Esophagus muscularis mucosa (tissue), 4 donors: ENCODE results near the gene CCNL1. TPM values are rescaled to one million over a fixed set of nuclear protein-coding genes. Genes with fewer than 3 reads are reported as not detected.

Experiments used
- DNase-seq: peaks from one replicate; pipeline ENCODE4 v3.0.0-alpha.2; 2017; ENCODE audit errors: extremely low spot score
- H3K27ac ChIP-seq, 4 donors: fragments of 200-600 bp; sonication (generic); replicated peaks in 1 of 4; 1 replicate in 3 of 4; 2 replicates in 1 of 4; pipeline ENCODE4 v1.5.1; 2016 to 2019; ENCODE audit warnings: mild to moderate bottlenecking in 1 of 4
- H3K27me3 ChIP-seq, 4 donors: fragments of 200-600 bp; sonication (generic); one replicate each; pipeline versions ENCODE4 v1.5.1 to v1.6.0; 2016 to 2019
- H3K36me3 ChIP-seq, 4 donors: fragments of 200-600 bp; sonication (generic); one replicate each; pipeline ENCODE4 v1.5.1; 2016 to 2019
- H3K4me1 ChIP-seq, 4 donors: fragments of 200-600 bp; sonication (generic); one replicate each; pipeline ENCODE4 v1.5.1; 2016 to 2019
- H3K4me3 ChIP-seq, 4 donors: fragments of 200-600 bp; sonication (generic); 1 replicate in 2 of 4; 2 replicates in 2 of 4; pipeline ENCODE4 v1.5.1; 2016 to 2019; ENCODE audit warnings: mild to moderate bottlenecking in 4 of 4, moderate library complexity in 1 of 4
- H3K9me3 ChIP-seq, 4 donors: fragments of 200-600 bp; sonication (generic); 1 replicate in 3 of 4; 2 replicates in 1 of 4; pipeline ENCODE4 v1.5.1; 2016 to 2019
- EP300 ChIP-seq: sonication (generic); formaldehyde crosslinking; IDR thresholded peaks from one replicate; pipeline ENCODE4 v1.6.1; 2017; ENCODE audit warnings: antibody characterized with exemption
- POLR2A ChIP-seq: fragments of 450-650 bp; IDR thresholded peaks from one replicate; pipeline ENCODE4 v1.6.1; 2017; ENCODE audit warnings: antibody characterized with exemption, moderate library complexity, mild to moderate bottlenecking, low read depth
- POLR2AphosphoS5 ChIP-seq, 2 donors: sonication (generic); formaldehyde crosslinking; IDR thresholded peaks; one replicate each; pipeline ENCODE4 v1.6.1; 2017; ENCODE audit warnings: antibody characterized with exemption in 2 of 2
- WGBS: methylation state at CpG from one replicate; pipeline ENCODE4 v1.1.5; 2018; 5-methylcytosine and 5-hydroxymethylcytosine counted together
- intact Hi-C: fragments of 100-400 bp; cut with DNase I; formaldehyde crosslinking; loops from one replicate; pipeline ENCODE4 v1.15.1; 2023
- total RNA-seq, 4 donors: library from RNA; depleted of rRNA; stranded (reverse); fragments of >200 nt; gene quantifications; one replicate each; pipeline versions ENCODE4 v1.1.0 to v1.2.1, GENCODE V29; 2016
- TF ChIP-seq, protein P1 (sequence below), 3 experiments: fragments of 200-600 bp in 2 of 3; fragments of 450-650 bp in 1 of 3; sonication (generic) in 2 of 3; IDR thresholded peaks; one replicate each; pipeline ENCODE4 v1.5.1; 2017 to 2019; ENCODE audit warnings: antibody characterized with exemption in 3 of 3, mild to moderate bottlenecking in 2 of 3, moderate library complexity in 1 of 3

The CCNL1 gene
- total RNA-seq, 4 donors from 2014 or later = 45.3 to 180 (median 77.3) TPM

GRCh38 chr3:157152930-157153329 is 7.0 kb downstream of the CCNL1 start:
- Histone ChIP-seq H3K9me3 (no peaks in the 10 kb centered on the region), H3K27me3 (no peaks in the 10 kb centered on the region), H3K27ac (peak overlapping the region in 1 of 4 donors; percentile 27), H3K4me3 (no peak overlapping the region), H3K36me3 (peaks cover 57 to 100% (median 80%) of the 10 kb centered on the region in 4 donors), H3K4me1 (peaks cover 46 to 53% (median 52%) of the 10 kb centered on the region in 4 donors)
- intact Hi-C loops = loop anchor here (10.0 kb wide), 1 partner anchor 608 kb away; no protein-coding TSS in a partner anchor
- TF ChIP-seq EP300 = no peak
- no peak for TF ChIP-seq POLR2A
- TF ChIP-seq, protein P1, sequence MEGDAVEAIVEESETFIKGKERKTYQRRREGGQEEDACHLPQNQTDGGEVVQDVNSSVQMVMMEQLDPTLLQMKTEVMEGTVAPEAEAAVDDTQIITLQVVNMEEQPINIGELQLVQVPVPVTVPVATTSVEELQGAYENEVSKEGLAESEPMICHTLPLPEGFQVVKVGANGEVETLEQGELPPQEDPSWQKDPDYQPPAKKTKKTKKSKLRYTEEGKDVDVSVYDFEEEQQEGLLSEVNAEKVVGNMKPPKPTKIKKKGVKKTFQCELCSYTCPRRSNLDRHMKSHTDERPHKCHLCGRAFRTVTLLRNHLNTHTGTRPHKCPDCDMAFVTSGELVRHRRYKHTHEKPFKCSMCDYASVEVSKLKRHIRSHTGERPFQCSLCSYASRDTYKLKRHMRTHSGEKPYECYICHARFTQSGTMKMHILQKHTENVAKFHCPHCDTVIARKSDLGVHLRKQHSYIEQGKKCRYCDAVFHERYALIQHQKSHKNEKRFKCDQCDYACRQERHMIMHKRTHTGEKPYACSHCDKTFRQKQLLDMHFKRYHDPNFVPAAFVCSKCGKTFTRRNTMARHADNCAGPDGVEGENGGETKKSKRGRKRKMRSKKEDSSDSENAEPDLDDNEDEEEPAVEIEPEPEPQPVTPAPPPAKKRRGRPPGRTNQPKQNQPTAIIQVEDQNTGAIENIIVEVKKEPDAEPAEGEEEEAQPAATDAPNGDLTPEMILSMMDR (IDR thresholded peaks at IDR 0.05) = no peak
- no peak for TF ChIP-seq POLR2AphosphoS5 (IDR thresholded peaks at IDR 0.05)
- 74% methylated on average over 1 of the region's 1 CpG for WGBS
- DNase-seq = no peak

GRCh38 chr3:157152438-157152837 is 7.5 kb downstream of the CCNL1 start:
- Histone ChIP-seq H3K36me3 (peaks cover 62 to 100% (median 80%) of the 10 kb centered on the region in 4 donors), H3K4me3 (no peak overlapping the region)

GRCh38 chr3:157151627-157152026 is 8.3 kb downstream of the CCNL1 start:
- no peak for DNase-seq
- WGBS = 97% methylated on average over 2 of the region's 2 CpGs
- no peaks in the 10 kb centered on the region for H3K9me3 ChIP-seq
- peaks cover 64 to 100% (median 82%) of the 10 kb centered on the region in 4 donors for H3K36me3 ChIP-seq
- no peaks in the 10 kb centered on the region for H3K27me3 ChIP-seq
- peaks cover 33 to 40% (median 39%) of the 10 kb centered on the region in 4 donors for H3K4me1 ChIP-seq
- TF ChIP-seq, protein P1 (IDR thresholded peaks at IDR 0.05) = no peak
- TF ChIP-seq POLR2A = no peak
- no peak for TF ChIP-seq EP300
- TF ChIP-seq POLR2AphosphoS5 (IDR thresholded peaks at IDR 0.05) = no peak
- no peak overlapping the region for H3K27ac ChIP-seq
- H3K4me3 ChIP-seq = no peak overlapping the region
- intact Hi-C loops = loop anchor here (10.0 kb wide), 1 partner anchor 607 kb away; no protein-coding TSS in a partner anchor

More at GRCh38 chr3:157152438-157152837, 7.5 kb downstream of the CCNL1 start:
- 91% methylated on average over 2 of the region's 2 CpGs for WGBS
- Histone ChIP-seq H3K27me3 (no peaks in the 10 kb centered on the region), H3K4me1 (peaks cover 41 to 48% (median 47%) of the 10 kb centered on the region in 4 donors), H3K9me3 (no peaks in the 10 kb centered on the region), H3K27ac (no peak overlapping the region)
- intact Hi-C loops = loop anchor here (10.0 kb wide), 1 partner anchor 608 kb away; no protein-coding TSS in a partner anchor
- TF ChIP-seq EP300 = no peak
- TF ChIP-seq, protein P1 (IDR thresholded peaks at IDR 0.05) = no peak
- no peak for TF ChIP-seq POLR2AphosphoS5 (IDR thresholded peaks at IDR 0.05)
- no peak for TF ChIP-seq POLR2A
- no peak for DNase-seq

DNA sequence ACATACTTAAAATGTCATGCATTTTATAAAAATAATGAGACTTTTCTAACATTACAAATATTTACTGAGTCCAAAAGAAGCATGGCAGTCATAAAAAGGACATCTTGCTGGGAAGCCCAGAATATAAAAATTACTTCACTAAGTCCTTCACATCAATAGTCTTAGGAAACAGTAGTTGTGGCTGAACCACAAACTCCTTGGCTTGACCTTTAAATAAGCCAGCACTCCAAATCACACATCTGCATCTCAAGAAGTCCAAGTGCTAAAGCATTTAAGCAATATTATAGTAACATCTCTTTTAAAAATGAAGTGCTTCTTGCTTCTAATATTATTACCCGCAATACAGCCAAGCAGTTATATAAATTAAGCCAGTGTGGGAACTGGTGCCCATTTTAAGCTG is 8.8 kb downstream of the CCNL1 start:
- no peaks in the 10 kb centered on the region for H3K27me3 ChIP-seq
- no peak overlapping the region for H3K27ac ChIP-seq
- intact Hi-C loops = loop anchor here (10.0 kb wide), 1 partner anchor 606 kb away; no protein-coding TSS in a partner anchor
- H3K9me3 ChIP-seq = no peaks in the 10 kb centered on the region
- 94% methylated on average over 1 of the region's 1 CpG for WGBS
- no peak overlapping the region for H3K4me3 ChIP-seq
- H3K36me3 ChIP-seq = peaks cover 64 to 100% (median 83%) of the 10 kb centered on the region in 4 donors
- peaks cover 28 to 36% (median 34%) of the 10 kb centered on the region in 4 donors for H3K4me1 ChIP-seq
- DNase-seq = no peak
- TF ChIP-seq POLR2A (no peak), POLR2AphosphoS5 (IDR thresholded peaks at IDR 0.05) (no peak), EP300 (no peak)
- TF ChIP-seq, protein P1 (IDR thresholded peaks at IDR 0.05) = no peak
